Muscle of leg (tissue), 11 donors: ENCODE data around the gene INTS2. TPM values are rescaled to one million over a fixed set of nuclear protein-coding genes. Genes with fewer than 3 reads are reported as not detected.
"Not testable (repeated sequence)": the region's sequence is repeated elsewhere in the genome, so short reads cannot be mapped to it uniquely, and the experiment has no call there.

Source experiments
- DNase-seq: peaks from one replicate; pipeline ENCODE4 v3.0.0; 2013
- H3K27ac ChIP-seq: one replicate; pipeline ENCODE4 v1.5.1; 2013; ENCODE audit warnings: mild to moderate bottlenecking, low read length, control low read depth
- H3K27me3 ChIP-seq: one replicate; pipeline ENCODE4 v1.6.1; 2013; ENCODE audit warnings: low read length; ENCODE audit not compliant: control insufficient read depth, insufficient read depth
- H3K36me3 ChIP-seq: one replicate; pipeline ENCODE4 v1.6.1; 2013; ENCODE audit warnings: low read length; ENCODE audit not compliant: control insufficient read depth, insufficient read depth
- H3K4me1 ChIP-seq: one replicate; pipeline ENCODE4 v1.6.1; 2013; ENCODE audit warnings: low read length; ENCODE audit not compliant: control insufficient read depth, insufficient read depth
- H3K4me3 ChIP-seq: one replicate; pipeline ENCODE4 v1.5.1; 2013; ENCODE audit warnings: low read length, control low read depth
- H3K9me3 ChIP-seq: replicated peaks from 2 replicates; pipeline ENCODE4 v1.6.1; 2013; ENCODE audit warnings: low read depth, low read length; ENCODE audit not compliant: control insufficient read depth
- WGBS: methylation state at CpG from one replicate; pipeline ENCODE4 v1.1.5; 2013; ENCODE audit warnings: missing lambda C conversion rate; ENCODE audit not compliant: insufficient coverage; 5-methylcytosine and 5-hydroxymethylcytosine counted together
- polyA plus RNA-seq, 8 donors: library from polyadenylated mRNA; unstranded; fragments of 120-200 nt; gene quantifications; one replicate each; pipeline versions ENCODE4 v1.2.1 to v1.2.3, GENCODE V29; 2013; ENCODE audit warnings: inconsistent platforms in 1 of 8, low replicate concordance in 1 of 8; ENCODE audit not compliant: insufficient read length in 8 of 8, insufficient read depth in 1 of 8
- total RNA-seq: library from RNA; stranded (reverse); fragments of 120-200 nt; gene quantifications from one replicate; pipeline ENCODE4 v1.2.4, GENCODE V29; 2013

The INTS2 gene
- total and polyA plus RNA-seq, 9 donors, result 6.3 to 12.7 (median 9.2) TPM

DNA sequence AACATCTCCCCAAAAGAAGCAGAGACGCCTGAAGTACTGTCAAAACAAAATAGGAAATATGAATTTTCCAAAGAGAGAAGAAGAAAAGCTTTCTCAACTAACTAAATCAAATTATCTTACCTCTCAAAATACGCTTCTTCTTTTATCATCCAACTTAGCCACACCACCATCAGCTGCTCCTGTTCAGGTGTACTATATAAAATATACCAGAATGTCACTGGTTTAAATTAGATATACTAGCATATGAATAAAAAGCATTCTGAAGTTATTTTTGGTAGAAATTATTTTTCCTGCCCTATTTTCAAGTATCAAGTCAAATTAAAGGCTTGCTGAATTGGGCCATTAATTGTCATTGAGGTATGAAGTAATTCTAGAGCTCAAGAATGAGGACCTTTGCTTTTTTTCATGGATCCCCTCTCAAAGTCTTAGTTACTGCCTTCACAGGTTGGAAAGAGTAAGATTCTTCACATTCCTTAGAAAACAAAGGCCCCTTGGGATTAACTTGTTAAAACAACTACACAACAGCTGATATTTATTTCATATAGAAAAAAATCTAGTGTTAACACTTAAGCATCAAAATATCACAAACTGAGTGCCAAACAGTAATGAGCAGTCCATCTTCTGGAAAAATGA is 30.1 kb downstream of the INTS2 start:
- Histone ChIP-seq H3K27ac (no peak overlapping the region), H3K27me3 (no peaks in the 10 kb centered on the region), H3K4me1 (no peaks in the 10 kb centered on the region), H3K36me3 (peaks cover 22% of the 10 kb centered on the region), H3K4me3 (no peak overlapping the region), H3K9me3 (no peaks in the 10 kb centered on the region)
- WGBS, result no CpG with 5 or more reads among the region's 2 CpGs
- no peak for DNase-seq

DNA sequence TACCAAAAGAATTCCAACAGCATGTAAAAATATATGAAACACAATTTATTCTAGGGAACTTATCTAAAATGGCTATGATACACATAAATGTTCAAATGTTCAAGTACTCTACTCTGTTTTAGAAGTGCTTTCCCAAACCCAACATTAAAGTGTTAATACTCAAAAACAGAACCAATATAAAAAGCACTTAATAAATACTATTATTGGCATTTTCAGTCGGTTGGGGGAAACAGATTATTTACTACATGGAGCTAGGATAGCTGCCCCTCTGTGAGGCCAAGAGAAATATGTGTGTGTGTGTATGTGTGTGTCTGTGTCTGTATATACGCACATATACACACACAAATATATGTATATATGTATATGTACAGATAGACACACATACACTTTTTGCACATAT is 32.4 kb downstream of the INTS2 start:
- peaks cover 11% of the 10 kb centered on the region for H3K36me3 ChIP-seq
- no peak overlapping the region for H3K4me3 ChIP-seq
- H3K27me3 ChIP-seq, result no peaks in the 10 kb centered on the region
- no peaks in the 10 kb centered on the region for H3K9me3 ChIP-seq
- H3K27ac ChIP-seq, result no peak overlapping the region
- H3K4me1 ChIP-seq, result no peaks in the 10 kb centered on the region
- DNase-seq, result no peak
- no CpG with 5 or more reads among the region's 2 CpGs for WGBS

DNA sequence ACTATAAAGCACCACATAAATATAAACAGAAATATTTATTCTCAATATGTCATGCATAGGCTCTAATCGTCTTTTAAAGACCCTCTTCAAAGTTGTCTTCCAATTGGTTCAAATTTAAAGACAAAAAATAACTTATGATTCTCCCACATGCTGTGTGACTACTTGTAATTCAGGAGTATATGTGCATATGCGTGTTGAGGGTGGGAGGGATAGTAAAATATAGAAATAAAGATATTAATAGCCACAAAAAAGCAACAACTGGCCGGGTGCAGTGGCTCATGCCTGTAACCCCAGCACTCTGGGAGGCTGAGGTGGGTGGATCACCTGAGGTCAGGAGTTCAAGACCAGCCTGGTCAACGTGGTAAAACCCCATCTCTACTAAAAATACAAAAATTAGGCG is 33.5 kb downstream of the INTS2 start:
- H3K27me3 ChIP-seq, H3K27ac ChIP-seq, H3K4me1 ChIP-seq, H3K36me3 ChIP-seq, H3K9me3 ChIP-seq, DNase-seq, H3K4me3 ChIP-seq: not testable (repeated sequence)
- no CpG with 5 or more reads among the region's 5 CpGs for WGBS

DNA sequence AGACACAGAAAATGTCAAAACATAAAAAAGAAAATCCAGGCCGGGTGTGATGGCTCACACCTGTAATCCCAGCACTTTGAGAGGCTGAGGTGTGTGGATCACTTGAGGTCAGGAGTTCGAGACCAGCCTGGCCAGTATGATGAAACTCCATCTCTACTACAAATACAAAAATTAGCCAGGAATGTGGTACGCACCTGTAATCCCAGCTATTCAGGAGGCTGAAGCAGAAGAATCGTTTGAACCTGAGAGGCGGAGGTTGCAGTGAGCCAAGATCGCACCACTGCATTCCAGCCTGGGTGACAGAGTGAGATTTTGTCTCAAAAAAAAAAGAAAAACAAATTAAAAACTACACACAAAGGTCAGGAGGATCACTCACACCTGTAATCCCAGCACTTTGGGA is 40.0 kb downstream of the INTS2 start:
- H3K27ac ChIP-seq, H3K27me3 ChIP-seq, DNase-seq, H3K9me3 ChIP-seq, H3K4me3 ChIP-seq, H3K4me1 ChIP-seq: not testable (repeated sequence)
- peaks cover 29% of the 10 kb centered on the region for H3K36me3 ChIP-seq
- no CpG with 5 or more reads among the region's 6 CpGs for WGBS

DNA sequence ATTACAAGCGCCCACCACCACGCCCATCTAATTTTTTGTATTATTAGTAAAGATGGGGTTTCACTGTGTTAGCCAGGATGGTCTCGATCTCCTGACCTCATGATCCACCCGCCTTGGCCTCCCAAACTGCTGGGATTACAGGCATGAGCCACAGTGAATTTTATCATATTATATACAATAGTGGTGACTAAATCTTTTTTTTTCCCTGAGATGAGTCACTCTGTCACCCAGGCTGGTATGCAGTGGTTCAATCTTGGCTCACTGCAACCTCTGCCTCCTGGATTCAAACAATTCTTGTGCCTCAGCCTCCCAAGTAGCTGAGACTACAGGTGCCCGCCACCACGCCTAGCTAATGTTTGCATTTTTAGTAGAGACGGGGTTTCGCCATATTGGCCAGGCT is 41.9 kb downstream of the INTS2 start:
- not testable (repeated sequence) for H3K4me3 ChIP-seq, H3K4me1 ChIP-seq, DNase-seq, H3K27me3 ChIP-seq, H3K27ac ChIP-seq, H3K9me3 ChIP-seq
- 94% methylated on average over 4 of the region's 8 CpGs for WGBS
- H3K36me3 ChIP-seq, result peaks cover 29% of the 10 kb centered on the region

DNA sequence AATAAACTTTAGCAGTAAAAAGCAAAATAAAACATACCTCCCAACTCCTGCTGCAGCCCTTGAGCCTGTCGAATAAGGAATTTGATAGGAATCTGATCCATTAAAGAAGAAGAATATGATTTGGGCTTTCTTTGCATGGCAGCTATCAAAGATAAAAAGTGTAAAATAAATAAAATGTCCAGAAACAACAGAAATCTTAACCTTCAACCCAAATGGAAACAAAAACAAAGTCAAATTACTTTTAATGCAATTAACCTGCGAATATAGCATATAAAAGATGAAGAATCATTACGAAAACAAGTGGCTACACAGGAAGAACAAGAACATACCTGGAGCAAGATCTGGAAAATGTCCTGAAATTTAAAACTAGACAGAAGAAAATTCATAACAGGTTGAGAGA is 42.9 kb downstream of the INTS2 start:
- no peaks in the 10 kb centered on the region for H3K9me3 ChIP-seq
- peaks cover 36% of the 10 kb centered on the region for H3K36me3 ChIP-seq

DNA sequence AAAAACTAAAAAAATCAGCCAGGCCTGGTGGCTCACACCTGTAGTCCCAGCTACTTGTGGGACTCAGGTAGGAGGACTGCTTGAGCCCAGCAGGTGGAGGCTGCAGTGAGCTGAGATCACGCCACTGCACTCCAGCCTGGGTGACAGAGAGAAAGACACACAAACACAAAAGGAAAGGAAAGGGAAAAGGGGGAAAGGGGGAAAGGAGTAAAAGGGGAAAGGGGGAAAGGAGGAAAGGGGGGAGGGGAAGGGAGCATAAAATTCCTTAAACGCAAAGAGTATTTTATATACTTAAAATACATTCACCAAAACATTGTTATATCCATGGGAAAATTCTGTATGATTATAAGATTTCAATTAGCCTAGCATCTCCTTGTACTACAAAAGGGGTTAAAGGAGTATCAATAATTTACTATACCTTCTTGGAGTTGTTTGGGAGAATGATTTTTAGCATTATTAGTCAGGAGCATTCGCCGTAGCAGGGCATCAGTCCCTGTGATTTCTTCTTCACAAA is 47.1 kb downstream of the INTS2 start:
- H3K27me3 ChIP-seq, result no peaks in the 10 kb centered on the region
- H3K4me1 ChIP-seq, result no peaks in the 10 kb centered on the region
- H3K27ac ChIP-seq, result no peak overlapping the region
- H3K9me3 ChIP-seq, result no peaks in the 10 kb centered on the region
- H3K36me3 ChIP-seq, result peaks cover 32% of the 10 kb centered on the region
- WGBS, result 100% methylated on average over 1 of the region's 4 CpGs
- DNase-seq, result no peak
- H3K4me3 ChIP-seq, result no peak overlapping the region

More for the DNA sequence above, 42.9 kb downstream of the INTS2 start:
- no peaks in the 10 kb centered on the region for H3K4me1 ChIP-seq
- WGBS, result no CpG with 5 or more reads among the region's 3 CpGs
- DNase-seq, result no peak
- no peak overlapping the region for H3K4me3 ChIP-seq
- no peak overlapping the region for H3K27ac ChIP-seq
- no peaks in the 10 kb centered on the region for H3K27me3 ChIP-seq

DNA sequence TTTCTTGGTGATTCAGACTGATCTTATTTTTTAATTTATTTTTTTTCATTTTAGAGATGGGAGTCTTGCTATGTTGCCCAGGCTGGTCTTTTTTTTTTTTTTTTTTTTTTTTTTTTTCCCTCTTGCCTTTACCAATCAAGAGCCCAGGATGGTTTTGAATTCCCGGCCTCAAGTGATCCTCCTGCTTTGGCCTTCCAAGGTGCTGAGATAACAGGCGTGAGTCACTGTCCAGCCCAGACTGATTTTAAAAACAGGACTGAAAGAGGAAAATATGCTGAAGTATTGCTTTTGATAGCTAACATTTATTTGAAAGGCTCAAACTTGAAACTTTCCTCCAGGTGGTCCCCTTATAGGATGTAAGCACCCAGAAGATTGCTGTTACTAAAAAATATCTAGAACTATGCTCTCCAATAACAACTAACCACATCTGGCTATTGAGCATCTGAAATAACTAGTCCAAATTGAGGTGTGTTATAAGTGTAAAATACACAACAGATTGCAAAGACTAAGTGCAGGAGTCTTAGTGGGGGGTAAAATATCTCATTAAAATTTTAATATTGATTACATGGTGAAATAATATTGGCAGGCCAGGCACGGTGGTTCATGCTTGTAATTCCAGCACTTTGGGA is 48.7 kb downstream of the INTS2 start:
- no peaks in the 10 kb centered on the region for H3K9me3 ChIP-seq
- no peak for DNase-seq
- H3K27me3 ChIP-seq, result no peaks in the 10 kb centered on the region
- no peak overlapping the region for H3K4me3 ChIP-seq
- peaks cover 28% of the 10 kb centered on the region for H3K36me3 ChIP-seq
- H3K27ac ChIP-seq, result no peak overlapping the region
- WGBS, result no CpG with 5 or more reads among the region's 3 CpGs
- H3K4me1 ChIP-seq, result no peaks in the 10 kb centered on the region

DNA sequence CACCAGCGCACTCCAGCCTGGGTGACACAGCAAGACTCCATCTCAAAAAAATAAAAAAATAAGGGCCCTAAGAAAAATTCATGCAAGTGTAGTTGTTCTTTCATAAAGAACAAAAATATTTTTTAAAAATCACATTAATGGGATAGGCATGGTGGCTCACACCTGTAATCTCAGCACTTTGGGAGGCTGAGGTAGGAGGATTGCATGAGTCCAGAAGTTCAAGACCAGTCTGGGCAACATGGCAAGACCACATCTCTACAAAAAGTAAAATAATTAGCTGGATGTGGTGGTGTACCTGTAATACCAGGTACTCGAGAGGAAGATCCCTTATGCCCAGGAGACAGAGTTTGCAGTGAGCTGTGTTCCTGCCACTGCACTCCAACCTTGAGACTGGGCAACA is 49.3 kb downstream of the INTS2 start:
- Histone ChIP-seq H3K4me1 (no peaks in the 10 kb centered on the region), H3K36me3 (peaks cover 25% of the 10 kb centered on the region), H3K9me3 (no peaks in the 10 kb centered on the region), H3K27ac (no peak overlapping the region), H3K4me3 (no peak overlapping the region), H3K27me3 (no peaks in the 10 kb centered on the region)
- DNase-seq, result no peak
- WGBS, result no CpG with 5 or more reads among the region's 2 CpGs

DNA sequence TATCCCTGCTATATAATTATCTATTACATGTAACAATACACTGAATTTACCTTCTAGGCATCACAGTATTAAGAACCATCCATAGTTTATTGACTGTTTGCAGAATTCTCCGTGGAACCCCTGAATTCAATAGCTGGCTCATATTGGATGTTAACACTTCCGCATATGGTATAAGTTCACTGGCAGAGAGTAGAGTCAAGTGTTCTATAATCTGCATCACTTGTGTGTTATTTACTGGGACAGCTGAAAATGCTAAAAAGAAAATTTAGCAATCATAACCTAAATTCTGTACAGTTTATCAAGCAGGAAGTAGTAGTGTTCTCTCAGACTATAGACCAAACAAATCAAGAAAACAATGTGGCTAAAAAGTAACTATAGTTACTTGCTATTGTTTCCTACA is 49.9 kb downstream of the INTS2 start:
- DNase-seq, result no peak
- Histone ChIP-seq H3K4me1 (no peaks in the 10 kb centered on the region), H3K36me3 (peaks cover 23% of the 10 kb centered on the region), H3K27ac (no peak overlapping the region), H3K4me3 (no peak overlapping the region), H3K9me3 (no peaks in the 10 kb centered on the region), H3K27me3 (no peaks in the 10 kb centered on the region)
- no CpG with 5 or more reads among the region's 2 CpGs for WGBS
